ENCODE measurements around the gene RAC3. TPM values are rescaled to one million over a fixed set of nuclear protein-coding genes. Genes with fewer than 3 reads are reported as not detected.

The RAC3 gene
- total and polyA plus RNA-seq, 9 of the 15 experiments (the other 6 are each of a cell fraction or from before 2014, with no cell fraction given), result 0.23 to 292 (median 118) TPM

DNA sequence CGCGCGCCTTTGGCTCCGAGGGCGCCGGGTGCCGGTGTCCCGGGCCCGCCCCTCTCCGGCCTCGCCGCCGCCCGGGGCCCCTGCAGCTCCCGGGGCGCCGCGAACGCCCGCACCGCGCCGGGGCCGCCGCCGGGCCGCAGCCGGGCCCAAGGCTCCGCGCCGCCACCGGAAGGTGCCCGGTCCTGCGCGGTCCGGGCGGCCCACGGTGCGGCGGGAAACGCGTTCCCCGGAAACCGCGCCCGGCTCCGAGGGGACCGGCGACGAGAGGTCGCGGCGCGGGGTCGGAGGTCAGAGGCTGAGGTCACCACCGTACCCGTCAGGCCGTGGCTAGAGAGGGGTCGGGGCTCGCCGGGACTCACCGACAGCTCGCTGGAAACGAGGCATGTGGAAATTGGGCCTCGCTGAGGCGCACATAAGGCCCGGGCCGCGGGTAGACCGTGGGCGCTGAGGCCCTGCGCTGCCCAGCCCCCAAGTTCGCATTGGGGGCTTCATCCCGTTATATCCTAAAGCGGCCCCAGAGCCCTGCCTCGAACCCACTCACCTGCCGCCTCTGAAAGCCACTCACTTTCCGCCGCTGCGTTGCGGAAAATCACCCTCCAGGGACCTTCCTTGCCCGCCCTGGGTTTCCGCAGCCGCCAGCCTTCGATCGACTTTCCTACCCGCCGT, 34.3 kb downstream of the RAC3 start, which contains the start of gene DUS1L (continued):
- TF ChIP-seq GATAD2B (IDR thresholded peaks at IDR 0.05; ENCODE audit: borderline replicate concordance) (peak; percentile 90; the same call in 1 of the 2 replicates), ZBTB7A (IDR thresholded peaks at IDR 0.05; ENCODE audit: borderline replicate concordance, control insufficient read depth, low read depth, low read length) (peak; percentile 95), PPARD (CRISPR knock-in tag; IDR thresholded peaks at IDR 0.05) (no peak), ZBED1 (IDR thresholded peaks at IDR 0.05) (0 out of 2 replicates have a peak, but pooled peaks have one; percentile 57), PRPF4 (IDR thresholded peaks at IDR 0.05; ENCODE audit: insufficient read depth, low read depth, low read length, poor library complexity, severe bottlenecking) (peak; percentile 68), KAT2B (IDR thresholded peaks at IDR 0.05; ENCODE audit: low read depth, low read length) (no peak), MECOM (CRISPR knock-in tag; IDR thresholded peaks at IDR 0.05) (no peak), NFATC3 (IDR thresholded peaks at IDR 0.05) (no peak), RAD51 (IDR thresholded peaks at IDR 0.05; ENCODE audit: borderline replicate concordance, low read depth) (no peak), E2F3 (CRISPR knock-in tag; IDR thresholded peaks at IDR 0.05) (peak; percentile 88), KLF13 (tag; IDR thresholded peaks at IDR 0.05; ENCODE audit: borderline replicate concordance, low read depth) (0 out of 2 replicates have a peak, but pooled peaks have one; percentile 34)
- TF ChIP-seq, protein P1, sequence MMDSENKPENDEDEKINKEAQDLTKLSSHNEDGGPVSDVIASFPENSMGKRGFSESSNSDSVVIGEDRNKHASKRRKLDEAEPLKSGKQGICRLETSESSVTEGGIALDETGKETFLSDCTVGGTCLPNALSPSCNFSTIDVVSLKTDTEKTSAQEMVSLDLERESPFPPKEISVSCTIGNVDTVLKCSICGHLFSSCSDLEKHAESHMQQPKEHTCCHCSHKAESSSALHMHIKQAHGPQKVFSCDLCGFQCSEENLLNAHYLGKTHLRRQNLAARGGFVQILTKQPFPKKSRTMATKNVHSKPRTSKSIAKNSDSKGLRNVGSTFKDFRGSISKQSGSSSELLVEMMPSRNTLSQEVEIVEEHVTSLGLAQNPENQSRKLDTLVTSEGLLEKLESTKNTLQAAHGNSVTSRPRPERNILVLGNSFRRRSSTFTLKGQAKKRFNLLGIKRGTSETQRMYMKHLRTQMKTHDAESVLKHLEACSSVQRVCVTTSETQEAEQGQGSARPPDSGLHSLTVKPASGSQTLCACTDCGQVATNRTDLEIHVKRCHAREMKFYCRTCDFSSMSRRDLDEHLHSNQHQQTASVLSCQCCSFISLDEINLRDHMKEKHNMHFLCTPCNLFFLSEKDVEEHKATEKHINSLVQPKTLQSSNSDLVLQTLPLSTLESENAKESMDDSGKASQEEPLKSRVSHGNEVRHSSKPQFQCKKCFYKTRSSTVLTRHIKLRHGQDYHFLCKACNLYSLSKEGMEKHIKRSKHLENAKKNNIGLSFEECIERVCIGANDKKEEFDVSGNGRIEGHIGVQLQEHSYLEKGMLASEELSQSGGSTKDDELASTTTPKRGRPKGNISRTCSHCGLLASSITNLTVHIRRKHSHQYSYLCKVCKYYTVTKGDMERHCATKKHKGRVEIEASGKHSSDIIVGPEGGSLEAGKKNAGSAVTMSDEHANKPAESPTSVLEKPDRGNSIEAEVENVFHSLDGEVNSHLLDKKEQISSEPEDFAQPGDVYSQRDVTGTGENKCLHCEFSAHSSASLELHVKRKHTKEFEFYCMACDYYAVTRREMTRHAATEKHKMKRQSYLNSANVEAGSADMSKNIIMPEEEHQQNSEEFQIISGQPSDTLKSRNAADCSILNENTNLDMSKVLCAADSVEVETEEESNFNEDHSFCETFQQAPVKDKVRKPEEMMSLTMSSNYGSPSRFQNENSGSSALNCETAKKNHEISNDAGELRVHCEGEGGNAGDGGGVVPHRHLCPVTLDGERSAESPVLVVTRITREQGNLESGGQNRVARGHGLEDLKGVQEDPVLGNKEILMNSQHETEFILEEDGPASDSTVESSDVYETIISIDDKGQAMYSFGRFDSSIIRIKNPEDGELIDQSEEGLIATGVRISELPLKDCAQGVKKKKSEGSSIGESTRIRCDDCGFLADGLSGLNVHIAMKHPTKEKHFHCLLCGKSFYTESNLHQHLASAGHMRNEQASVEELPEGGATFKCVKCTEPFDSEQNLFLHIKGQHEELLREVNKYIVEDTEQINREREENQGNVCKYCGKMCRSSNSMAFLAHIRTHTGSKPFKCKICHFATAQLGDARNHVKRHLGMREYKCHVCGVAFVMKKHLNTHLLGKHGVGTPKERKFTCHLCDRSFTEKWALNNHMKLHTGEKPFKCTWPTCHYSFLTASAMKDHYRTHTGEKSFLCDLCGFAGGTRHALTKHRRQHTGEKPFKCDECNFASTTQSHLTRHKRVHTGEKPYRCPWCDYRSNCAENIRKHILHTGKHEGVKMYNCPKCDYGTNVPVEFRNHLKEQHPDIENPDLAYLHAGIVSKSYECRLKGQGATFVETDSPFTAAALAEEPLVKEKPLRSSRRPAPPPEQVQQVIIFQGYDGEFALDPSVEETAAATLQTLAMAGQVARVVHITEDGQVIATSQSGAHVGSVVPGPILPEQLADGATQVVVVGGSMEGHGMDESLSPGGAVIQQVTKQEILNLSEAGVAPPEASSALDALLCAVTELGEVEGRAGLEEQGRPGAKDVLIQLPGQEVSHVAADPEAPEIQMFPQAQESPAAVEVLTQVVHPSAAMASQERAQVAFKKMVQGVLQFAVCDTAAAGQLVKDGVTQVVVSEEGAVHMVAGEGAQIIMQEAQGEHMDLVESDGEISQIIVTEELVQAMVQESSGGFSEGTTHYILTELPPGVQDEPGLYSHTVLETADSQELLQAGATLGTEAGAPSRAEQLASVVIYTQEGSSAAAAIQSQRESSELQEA (IDR thresholded peaks at IDR 0.05; ENCODE audit: low read depth), result no peak
- TF ChIP-seq, protein P2, sequence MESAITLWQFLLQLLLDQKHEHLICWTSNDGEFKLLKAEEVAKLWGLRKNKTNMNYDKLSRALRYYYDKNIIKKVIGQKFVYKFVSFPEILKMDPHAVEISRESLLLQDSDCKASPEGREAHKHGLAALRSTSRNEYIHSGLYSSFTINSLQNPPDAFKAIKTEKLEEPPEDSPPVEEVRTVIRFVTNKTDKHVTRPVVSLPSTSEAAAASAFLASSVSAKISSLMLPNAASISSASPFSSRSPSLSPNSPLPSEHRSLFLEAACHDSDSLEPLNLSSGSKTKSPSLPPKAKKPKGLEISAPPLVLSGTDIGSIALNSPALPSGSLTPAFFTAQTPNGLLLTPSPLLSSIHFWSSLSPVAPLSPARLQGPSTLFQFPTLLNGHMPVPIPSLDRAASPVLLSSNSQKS (CRISPR knock-in tag; IDR thresholded peaks at IDR 0.05), result no peak
- TF ChIP-seq, protein P3, sequence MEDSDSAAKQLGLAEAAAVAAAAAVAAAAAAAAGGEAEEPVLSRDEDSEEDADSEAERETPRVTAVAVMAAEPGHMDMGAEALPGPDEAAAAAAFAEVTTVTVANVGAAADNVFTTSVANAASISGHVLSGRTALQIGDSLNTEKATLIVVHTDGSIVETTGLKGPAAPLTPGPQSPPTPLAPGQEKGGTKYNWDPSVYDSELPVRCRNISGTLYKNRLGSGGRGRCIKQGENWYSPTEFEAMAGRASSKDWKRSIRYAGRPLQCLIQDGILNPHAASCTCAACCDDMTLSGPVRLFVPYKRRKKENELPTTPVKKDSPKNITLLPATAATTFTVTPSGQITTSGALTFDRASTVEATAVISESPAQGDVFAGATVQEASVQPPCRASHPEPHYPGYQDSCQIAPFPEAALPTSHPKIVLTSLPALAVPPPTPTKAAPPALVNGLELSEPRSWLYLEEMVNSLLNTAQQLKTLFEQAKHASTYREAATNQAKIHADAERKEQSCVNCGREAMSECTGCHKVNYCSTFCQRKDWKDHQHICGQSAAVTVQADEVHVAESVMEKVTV (CRISPR knock-in tag; IDR thresholded peaks at IDR 0.05), result no peak

Measured in K562 (cell line).